Uterus (tissue), 4 donors: ENCODE data around the gene OR6C4. TPM values are rescaled to one million over a fixed set of nuclear protein-coding genes. Genes with fewer than 3 reads are reported as not detected.
"Not testable (repeated sequence)": the region's sequence is repeated elsewhere in the genome, so short reads cannot be mapped to it uniquely, and the experiment has no call there.

Source experiments
- DNase-seq, 2 donors: peaks; one replicate each; pipeline ENCODE4 v3.0.0-alpha.2; 2019 to 2020
- H3K27ac ChIP-seq, 2 donors: fragments of 200-600 bp; sonication (generic); 1 replicate in 1 of 2; 2 replicates in 1 of 2; pipeline ENCODE4 v1.5.1; 2016 to 2018
- H3K27me3 ChIP-seq, 2 donors: fragments of 200-600 bp; sonication (generic); one replicate each; pipeline ENCODE4 v1.5.1; 2018 to 2019; ENCODE audit warnings: control low read depth in 1 of 2
- H3K36me3 ChIP-seq, 2 donors: fragments of 200-600 bp; sonication (generic); one replicate each; pipeline ENCODE4 v1.5.1; 2019; ENCODE audit warnings: control low read depth in 1 of 2
- H3K4me1 ChIP-seq, 2 donors: fragments of 200-600 bp; sonication (generic); one replicate each; pipeline ENCODE4 v1.5.1; 2018 to 2019; ENCODE audit warnings: control low read depth in 1 of 2
- H3K4me3 ChIP-seq, 2 donors: fragments of 200-600 bp; sonication (generic); 1 replicate in 1 of 2; 2 replicates in 1 of 2; pipeline ENCODE4 v1.5.1; 2018 to 2019; ENCODE audit warnings: mild to moderate bottlenecking in 1 of 2
- H3K9me3 ChIP-seq, 2 donors: fragments of 200-600 bp; sonication (generic); one replicate each; pipeline ENCODE4 v1.5.1; 2019; ENCODE audit warnings: control low read depth in 1 of 2
- POLR2A ChIP-seq, 2 donors: fragments of 450-650 bp; IDR thresholded peaks; one replicate each; pipeline ENCODE4 v1.6.1; 2016; ENCODE audit warnings: antibody characterized with exemption in 2 of 2, mild to moderate bottlenecking in 1 of 2, moderate library complexity in 1 of 2
- intact Hi-C: fragments of 100-400 bp; cut with DNase I; formaldehyde crosslinking; loops from one replicate; pipeline ENCODE4 v1.15.1; 2023; ENCODE audit warnings: low total_unique reads
- total RNA-seq, 4 donors: library from RNA; depleted of rRNA in 3 of 4; stranded (reverse); fragments of >200 nt in 3 of 4; gene quantifications; one replicate each; pipeline versions ENCODE4 v1.1.0 to v1.2.4, GENCODE V29; 2014 to 2023
- TF ChIP-seq, protein P1 (sequence below), 4 experiments: fragments of 200-600 bp in 2 of 4; fragments of 450-650 bp in 2 of 4; sonication (generic) in 2 of 4; IDR thresholded peaks; one replicate each; pipeline ENCODE4 v1.5.1; 2016 to 2019; ENCODE audit warnings: antibody characterized with exemption in 4 of 4, mild to moderate bottlenecking in 2 of 4, moderate library complexity in 1 of 4
- donor health status: DM: yes; HTN: yes; CAD: no.

The OR6C4 gene
- total RNA-seq, 4 donors from 2014 or later: not detected

DNA sequence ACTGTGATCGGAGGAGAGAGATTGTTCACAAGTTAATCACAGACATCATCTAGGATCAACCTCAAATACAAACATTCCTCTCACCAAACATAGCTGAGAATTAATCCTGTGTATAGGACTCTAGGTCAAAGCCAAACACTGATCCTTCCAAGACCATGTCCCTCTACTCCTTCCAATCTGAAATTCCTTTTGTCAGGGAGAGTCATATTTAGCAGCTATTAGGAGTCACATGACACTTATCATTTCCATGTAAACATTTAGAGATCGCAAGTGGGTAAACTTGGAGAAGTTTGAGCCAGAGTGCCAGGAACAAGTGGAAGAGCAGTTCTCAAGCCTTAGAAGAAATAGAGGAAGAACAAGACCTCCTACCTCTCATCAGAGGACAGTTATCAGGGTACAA lies 36.4 kb downstream of the OR6C4 start:
- no peaks in the 10 kb centered on the region for H3K36me3 ChIP-seq
- TF ChIP-seq, protein P1, sequence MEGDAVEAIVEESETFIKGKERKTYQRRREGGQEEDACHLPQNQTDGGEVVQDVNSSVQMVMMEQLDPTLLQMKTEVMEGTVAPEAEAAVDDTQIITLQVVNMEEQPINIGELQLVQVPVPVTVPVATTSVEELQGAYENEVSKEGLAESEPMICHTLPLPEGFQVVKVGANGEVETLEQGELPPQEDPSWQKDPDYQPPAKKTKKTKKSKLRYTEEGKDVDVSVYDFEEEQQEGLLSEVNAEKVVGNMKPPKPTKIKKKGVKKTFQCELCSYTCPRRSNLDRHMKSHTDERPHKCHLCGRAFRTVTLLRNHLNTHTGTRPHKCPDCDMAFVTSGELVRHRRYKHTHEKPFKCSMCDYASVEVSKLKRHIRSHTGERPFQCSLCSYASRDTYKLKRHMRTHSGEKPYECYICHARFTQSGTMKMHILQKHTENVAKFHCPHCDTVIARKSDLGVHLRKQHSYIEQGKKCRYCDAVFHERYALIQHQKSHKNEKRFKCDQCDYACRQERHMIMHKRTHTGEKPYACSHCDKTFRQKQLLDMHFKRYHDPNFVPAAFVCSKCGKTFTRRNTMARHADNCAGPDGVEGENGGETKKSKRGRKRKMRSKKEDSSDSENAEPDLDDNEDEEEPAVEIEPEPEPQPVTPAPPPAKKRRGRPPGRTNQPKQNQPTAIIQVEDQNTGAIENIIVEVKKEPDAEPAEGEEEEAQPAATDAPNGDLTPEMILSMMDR (IDR thresholded peaks at IDR 0.05): no peak
- no peak for TF ChIP-seq POLR2A (IDR thresholded peaks at IDR 0.05)
- DNase-seq: no peak
- no peaks in the 10 kb centered on the region for H3K27me3 ChIP-seq
- no peaks in the 10 kb centered on the region for H3K4me1 ChIP-seq
- intact Hi-C loops: no loop called here
- H3K4me3 ChIP-seq: no peak overlapping the region
- H3K9me3 ChIP-seq: peaks cover 0 to 3% of the 10 kb centered on the region in 2 donors
- no peak overlapping the region for H3K27ac ChIP-seq

DNA sequence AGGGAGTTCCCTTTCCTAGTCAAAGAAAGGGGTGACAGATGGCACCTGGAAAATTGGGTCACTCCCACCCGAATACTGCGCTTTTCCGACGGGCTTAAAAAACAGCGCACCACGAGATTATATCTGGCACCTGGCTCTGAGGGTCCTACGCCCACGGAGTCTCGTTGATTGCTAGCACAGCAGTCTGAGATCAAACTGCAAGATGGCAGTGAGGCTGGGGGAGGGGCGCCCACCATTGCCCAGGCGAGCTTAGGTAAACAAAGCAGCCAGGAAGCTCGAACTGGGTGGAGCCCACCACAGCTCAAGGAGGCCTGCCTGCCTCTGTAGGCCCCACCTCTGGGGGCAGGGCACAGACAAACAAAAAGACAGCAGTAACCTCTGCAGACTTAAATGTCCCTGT lies 40.8 kb downstream of the OR6C4 start:
- H3K27me3 ChIP-seq, H3K9me3 ChIP-seq, H3K36me3 ChIP-seq, H3K27ac ChIP-seq, H3K4me3 ChIP-seq, DNase-seq, intact Hi-C loops, H3K4me1 ChIP-seq: not testable (repeated sequence)

Other genes starting within 250 kb of the OR6C4 start
- not detected for gene OR6C1, start 235.3 kb upstream of the OR6C4 start, total RNA-seq
- not detected for gene OR6C3, start 218.9 kb upstream of the OR6C4 start, total RNA-seq
- not detected for gene OR6C75, start 186.6 kb upstream of the OR6C4 start, total RNA-seq
- not detected for gene OR6C65, start 149.1 kb upstream of the OR6C4 start, total RNA-seq
- gene OR6C76, start 123.3 kb upstream of the OR6C4 start, total RNA-seq: not detected
- not detected for gene OR6C2, start 105.5 kb upstream of the OR6C4 start, total RNA-seq
- gene OR6C70, start 79.5 kb upstream of the OR6C4 start, total RNA-seq: not detected
- not detected for gene OR6C68, start 57.2 kb upstream of the OR6C4 start, total RNA-seq
- not detected for gene OR2AP1, start 22.9 kb downstream of the OR6C4 start, total RNA-seq
- gene OR10P1, start 87.3 kb downstream of the OR6C4 start, total RNA-seq: not detected
- gene ITGA7, start 158.3 kb downstream of the OR6C4 start, total RNA-seq: 100 to 1,000 TPM in 1 of 4 donors, 10 to 100 TPM in 2, 1 to 10 TPM in 1; 6.8 to 167 (median 29.4) TPM
- 100 to 1,000 TPM in 3 of 4 donors, 10 to 100 TPM in 1; 53.6 to 238 (median 140) TPM for gene BLOC1S1, start 166.4 kb downstream of the OR6C4 start, total RNA-seq
- 10 to 100 TPM in 2 of 4 donors, 1 to 10 TPM in 2; 4.1 to 16.8 (median 9.7) TPM for gene RDH5, start 170.8 kb downstream of the OR6C4 start, total RNA-seq
- gene CD63, start 179.4 kb downstream of the OR6C4 start, total RNA-seq: 100 to 1,000 TPM; 417 to 911 (median 637) TPM
- gene GDF11, start 193.5 kb downstream of the OR6C4 start, total RNA-seq: 10 to 100 TPM in 1 of 4 donors, 1 to 10 TPM in 2, under 1 TPM in 1; 0.77 to 17.1 (median 5.0) TPM